ENCODE results near the gene SNUPN. TPM values are rescaled to one million over a fixed set of nuclear protein-coding genes. Genes with fewer than 3 reads are reported as not detected.

SNUPN gene
- total RNA-seq, 1 donor from 2014 or later: 17.4 TPM

DNA sequence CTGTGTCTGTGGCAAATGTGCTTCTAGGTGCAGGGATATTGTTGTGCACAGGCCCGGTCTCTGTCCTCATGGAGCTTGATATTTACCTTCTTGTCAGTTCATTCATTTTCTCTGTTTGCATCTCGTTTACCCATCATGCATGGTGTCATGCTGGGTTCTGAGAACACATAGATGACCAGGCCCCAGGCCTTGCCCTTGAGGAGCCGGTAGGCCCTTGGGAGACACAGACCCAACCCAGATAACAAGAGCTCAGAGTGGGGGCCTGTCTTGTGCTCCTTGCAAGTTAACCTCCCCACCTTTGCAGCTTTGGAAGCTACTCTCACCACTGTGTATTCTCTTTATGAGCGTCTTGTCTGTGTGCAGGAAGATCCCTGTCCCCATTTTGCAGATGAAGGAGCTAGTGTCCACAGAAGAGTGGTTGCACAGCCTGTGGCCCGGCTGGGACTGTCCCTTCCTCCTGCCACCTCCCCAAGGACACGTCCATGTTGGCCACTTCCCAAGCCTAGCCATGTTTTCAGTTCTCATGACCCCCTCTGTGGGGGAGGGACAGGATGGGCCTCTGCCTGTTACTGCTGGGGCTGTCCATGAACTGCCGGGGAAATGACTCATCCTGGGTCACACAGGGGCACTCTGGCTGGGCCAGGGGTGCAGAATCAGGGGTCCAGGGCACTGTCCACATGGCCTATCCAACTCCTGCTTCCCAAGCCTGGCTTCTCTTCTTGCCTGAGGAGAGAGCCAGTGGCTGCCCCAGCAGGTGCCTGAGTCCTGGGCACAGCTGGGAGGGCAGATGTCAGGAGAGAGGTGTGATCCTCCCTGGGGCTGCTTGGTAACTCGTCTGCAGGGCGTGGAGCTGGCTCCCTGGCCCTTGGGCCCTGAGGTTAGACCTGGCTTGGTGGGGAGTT is 25.6 kb upstream of the SNUPN start:
- Histone ChIP-seq H3K27me3 (ENCODE audit: control insufficient read depth, insufficient read depth, low read length) (no peaks in the 10 kb centered on the region), H3K36me3 (ENCODE audit: control insufficient read depth, insufficient read depth, low read length) (no peaks in the 10 kb centered on the region), H3K4me3 (ENCODE audit: low read depth, low read length) (no peak overlapping the region)
- no peak for DNase-seq (ENCODE audit: low read depth)
- TF ChIP-seq, protein P1, sequence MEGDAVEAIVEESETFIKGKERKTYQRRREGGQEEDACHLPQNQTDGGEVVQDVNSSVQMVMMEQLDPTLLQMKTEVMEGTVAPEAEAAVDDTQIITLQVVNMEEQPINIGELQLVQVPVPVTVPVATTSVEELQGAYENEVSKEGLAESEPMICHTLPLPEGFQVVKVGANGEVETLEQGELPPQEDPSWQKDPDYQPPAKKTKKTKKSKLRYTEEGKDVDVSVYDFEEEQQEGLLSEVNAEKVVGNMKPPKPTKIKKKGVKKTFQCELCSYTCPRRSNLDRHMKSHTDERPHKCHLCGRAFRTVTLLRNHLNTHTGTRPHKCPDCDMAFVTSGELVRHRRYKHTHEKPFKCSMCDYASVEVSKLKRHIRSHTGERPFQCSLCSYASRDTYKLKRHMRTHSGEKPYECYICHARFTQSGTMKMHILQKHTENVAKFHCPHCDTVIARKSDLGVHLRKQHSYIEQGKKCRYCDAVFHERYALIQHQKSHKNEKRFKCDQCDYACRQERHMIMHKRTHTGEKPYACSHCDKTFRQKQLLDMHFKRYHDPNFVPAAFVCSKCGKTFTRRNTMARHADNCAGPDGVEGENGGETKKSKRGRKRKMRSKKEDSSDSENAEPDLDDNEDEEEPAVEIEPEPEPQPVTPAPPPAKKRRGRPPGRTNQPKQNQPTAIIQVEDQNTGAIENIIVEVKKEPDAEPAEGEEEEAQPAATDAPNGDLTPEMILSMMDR (IDR thresholded peaks at IDR 0.05; ENCODE audit: insufficient read depth, low read length, poor library complexity, severe bottlenecking): no peak

DNA sequence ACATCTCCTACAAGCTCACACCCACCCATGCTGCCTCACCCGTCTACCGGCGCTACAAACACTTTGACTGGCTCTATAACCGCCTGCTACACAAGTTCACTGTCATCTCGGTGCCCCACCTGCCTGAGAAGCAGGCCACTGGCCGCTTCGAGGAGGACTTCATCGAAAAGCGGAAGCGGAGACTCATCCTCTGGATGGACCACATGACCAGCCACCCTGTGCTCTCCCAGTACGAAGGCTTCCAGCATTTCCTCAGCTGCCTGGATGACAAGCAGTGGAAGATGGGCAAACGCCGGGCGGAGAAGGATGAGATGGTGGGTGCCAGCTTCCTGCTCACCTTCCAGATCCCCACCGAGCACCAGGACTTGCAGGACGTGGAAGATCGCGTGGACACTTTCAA is 24.3 kb upstream of the SNUPN start:
- Histone ChIP-seq H3K4me3 (ENCODE audit: low read depth, low read length) (no peak overlapping the region), H3K36me3 (ENCODE audit: control insufficient read depth, insufficient read depth, low read length) (no peaks in the 10 kb centered on the region), H3K27me3 (ENCODE audit: control insufficient read depth, insufficient read depth, low read length) (no peaks in the 10 kb centered on the region)
- TF ChIP-seq, protein P1 (IDR thresholded peaks at IDR 0.05; ENCODE audit: insufficient read depth, low read length, poor library complexity, severe bottlenecking): no peak
- DNase-seq (ENCODE audit: low read depth): no peak

DNA sequence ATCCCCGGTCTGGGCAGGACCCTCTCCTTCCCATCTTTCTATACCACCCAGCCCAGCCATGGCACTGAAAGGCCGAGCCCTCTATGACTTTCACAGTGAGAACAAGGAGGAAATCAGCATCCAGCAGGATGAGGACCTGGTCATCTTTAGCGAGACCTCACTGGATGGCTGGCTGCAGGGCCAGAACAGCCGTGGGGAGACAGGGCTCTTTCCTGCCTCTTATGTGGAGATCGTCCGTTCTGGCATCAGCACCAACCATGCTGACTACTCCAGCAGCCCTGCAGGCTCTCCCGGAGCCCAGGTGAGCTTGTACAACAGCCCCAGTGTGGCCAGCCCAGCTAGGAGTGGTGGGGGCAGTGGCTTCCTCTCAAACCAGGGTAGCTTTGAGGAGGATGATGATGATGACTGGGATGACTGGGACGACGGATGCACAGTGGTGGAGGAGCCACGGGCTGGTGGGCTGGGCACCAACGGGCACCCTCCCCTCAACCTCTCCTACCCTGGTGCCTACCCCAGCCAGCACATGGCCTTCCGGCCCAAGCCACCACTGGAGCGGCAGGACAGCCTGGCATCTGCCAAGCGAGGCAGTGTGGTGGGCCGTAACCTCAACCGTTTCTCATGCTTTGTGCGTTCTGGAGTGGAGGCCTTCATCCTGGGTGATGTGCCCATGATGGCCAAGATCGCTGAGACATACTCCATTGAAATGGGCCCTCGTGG is 23.7 kb upstream of the SNUPN start:
- Histone ChIP-seq H3K36me3 (ENCODE audit: control insufficient read depth, insufficient read depth, low read length) (no peaks in the 10 kb centered on the region), H3K27me3 (ENCODE audit: control insufficient read depth, insufficient read depth, low read length) (no peaks in the 10 kb centered on the region), H3K4me3 (ENCODE audit: low read depth, low read length) (peak overlapping the region; percentile 85)
- no peak for DNase-seq (ENCODE audit: low read depth)
- TF ChIP-seq, protein P1 (IDR thresholded peaks at IDR 0.05; ENCODE audit: insufficient read depth, low read length, poor library complexity, severe bottlenecking): no peak

DNA sequence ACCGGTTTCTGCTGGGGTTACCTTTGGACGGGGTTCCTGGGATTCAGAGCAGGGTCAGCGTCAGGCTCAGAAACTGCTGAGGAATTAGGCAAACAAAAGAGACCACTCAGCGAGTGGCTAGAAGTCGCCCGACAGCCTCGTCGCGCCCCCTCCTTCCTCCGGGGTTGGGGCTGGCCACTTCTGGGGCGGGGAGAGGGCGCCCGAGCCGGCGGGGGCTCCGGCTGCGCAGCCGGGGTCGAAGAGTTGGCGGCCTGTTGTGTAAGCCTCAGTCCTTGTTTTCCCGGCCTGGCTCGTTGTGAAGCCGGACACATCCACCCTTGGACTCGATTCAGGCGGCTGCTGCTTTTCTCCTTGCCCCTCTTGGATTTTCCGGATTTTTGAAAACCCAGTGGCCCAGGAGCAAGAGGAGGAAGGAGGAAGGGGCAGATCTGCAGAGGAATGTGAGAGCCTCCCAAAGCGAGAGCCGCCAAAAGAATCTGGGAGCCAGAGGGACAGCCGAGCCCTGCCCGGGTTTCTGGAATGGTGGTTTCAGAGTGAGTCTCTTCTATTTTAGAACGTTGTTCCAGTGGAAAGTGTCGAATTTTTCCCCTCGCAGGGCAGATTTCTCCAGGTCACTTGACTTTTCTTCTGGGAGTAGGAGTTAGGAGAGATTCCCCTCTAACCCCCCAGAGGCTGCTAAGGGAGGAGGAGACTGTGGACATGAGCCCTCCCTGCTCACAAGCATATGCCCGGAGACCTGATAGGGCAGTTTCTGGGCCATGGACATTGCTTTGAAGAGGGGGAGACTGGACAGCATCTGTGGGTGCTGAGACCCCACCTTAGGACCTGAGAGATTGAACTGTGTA is 22.9 kb upstream of the SNUPN start:
- Histone ChIP-seq H3K36me3 (ENCODE audit: control insufficient read depth, insufficient read depth, low read length) (no peaks in the 10 kb centered on the region), H3K27me3 (ENCODE audit: control insufficient read depth, insufficient read depth, low read length) (no peaks in the 10 kb centered on the region), H3K4me3 (ENCODE audit: low read depth, low read length) (peak overlapping the region; percentile 85)
- TF ChIP-seq, protein P1 (IDR thresholded peaks at IDR 0.05; ENCODE audit: insufficient read depth, low read length, poor library complexity, severe bottlenecking): no peak
- DNase-seq (ENCODE audit: low read depth): no peak

DNA sequence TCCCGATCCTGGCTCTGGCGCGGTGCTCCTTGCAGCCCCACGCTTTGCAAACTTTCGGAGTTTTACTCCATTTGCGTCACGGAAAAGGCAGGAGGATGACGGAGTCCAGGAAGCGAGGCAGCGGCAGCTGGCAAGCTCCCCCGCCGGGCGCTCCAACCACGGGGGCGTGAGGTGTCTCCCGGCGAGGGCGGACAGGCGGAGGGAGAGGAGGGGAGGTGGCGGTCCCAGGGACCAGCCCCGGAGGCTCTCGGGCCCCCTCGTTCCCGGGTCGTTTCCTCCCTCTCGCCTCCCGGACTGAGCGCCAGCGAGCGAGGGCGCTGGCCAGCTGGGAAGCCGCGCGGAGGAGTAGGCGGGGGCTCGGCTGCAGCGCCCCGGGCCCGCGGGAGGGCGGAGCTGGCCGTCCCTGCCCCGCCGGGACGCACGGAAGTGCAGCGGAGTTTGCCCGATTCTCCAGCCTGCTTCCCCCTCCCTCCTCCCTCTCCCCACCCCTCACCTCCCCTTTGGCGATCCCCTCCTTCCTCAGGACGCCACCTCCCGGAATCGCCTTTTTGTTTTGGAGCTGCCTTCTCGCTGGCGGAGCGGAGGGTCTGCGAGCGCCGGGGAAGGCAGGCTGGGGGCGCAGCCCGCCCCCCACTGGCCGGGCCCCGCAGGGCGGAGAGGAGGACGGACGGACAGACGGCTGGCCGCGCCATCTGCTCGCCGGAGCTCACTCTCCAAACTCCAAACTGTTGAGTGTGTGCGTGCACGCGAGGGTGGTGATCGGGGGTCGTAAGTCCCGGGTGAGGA is 22.0 kb upstream of the SNUPN start, which contains the start of gene SNX33:
Gene SNX33, plus strand, starts transcription at position 543 of the 786 bp plus-strand sequence. CDS start 1,191 bp downstream, outside the sequence.
- Histone ChIP-seq H3K36me3 (ENCODE audit: control insufficient read depth, insufficient read depth, low read length) (no peaks in the 10 kb centered on the region), H3K27me3 (ENCODE audit: control insufficient read depth, insufficient read depth, low read length) (no peaks in the 10 kb centered on the region), H3K4me3 (ENCODE audit: low read depth, low read length) (peak within 1 kb of the TSS; percentile 85)
- TF ChIP-seq, protein P1 (IDR thresholded peaks at IDR 0.05; ENCODE audit: insufficient read depth, low read length, poor library complexity, severe bottlenecking): peak; percentile 42
- no peak for DNase-seq (ENCODE audit: low read depth)
